ENCODE results near the gene COBL. TPM values are rescaled to one million over a fixed set of nuclear protein-coding genes. Genes with fewer than 3 reads are reported as not detected.

COBL gene
- total and polyA plus RNA-seq, 5 donors from 2014 or later: 0.03 to 0.59 TPM; not detected in 3

DNA sequence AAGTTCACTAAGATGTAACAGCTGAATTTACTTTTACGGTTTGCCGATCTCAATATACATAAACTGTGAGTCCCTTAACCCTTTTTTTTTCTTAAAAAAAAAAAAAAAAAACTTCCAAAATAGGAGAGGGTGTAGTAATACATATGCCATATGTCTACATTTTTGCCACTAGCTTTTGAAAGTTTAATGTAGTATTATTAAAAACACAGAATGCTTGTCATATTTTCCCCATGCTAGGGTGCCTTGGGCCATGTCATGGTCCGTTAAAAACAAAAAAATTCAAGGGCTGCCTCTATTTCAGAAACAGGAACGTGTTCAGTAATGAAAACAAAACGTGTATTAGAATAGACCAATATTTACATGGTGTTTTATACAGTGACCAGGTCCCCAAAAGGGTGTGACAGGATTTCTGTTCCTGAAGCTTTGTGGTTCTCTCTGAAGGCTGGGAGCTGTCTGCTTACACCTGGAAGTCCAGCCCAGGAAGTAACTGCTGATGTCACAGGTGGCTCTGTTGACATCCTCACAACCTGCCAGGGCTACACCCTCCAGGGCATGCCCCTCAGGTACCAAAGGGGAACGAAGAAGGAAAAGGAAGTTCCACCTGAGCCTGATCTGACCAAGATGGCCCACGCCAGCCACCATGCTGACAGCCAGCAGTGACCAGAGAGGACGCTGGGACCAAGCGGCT lies 79.0 kb downstream of the COBL start:
- no peak overlapping the region for H3K4me3 Mint-ChIP-seq
- H3K9me3 ChIP-seq (ENCODE audit: control insufficient read depth in 2 of 2, low read length in 2 of 2): no peaks in the 10 kb centered on the region
- H3K4me1 ChIP-seq (ENCODE audit: control insufficient read depth, insufficient read depth, low read length, poor library complexity, severe bottlenecking): no peaks in the 10 kb centered on the region
- no peak overlapping the region for H3K27ac ChIP-seq (ENCODE audit: insufficient read depth, low read length, poor library complexity, severe bottlenecking)
- no peaks in the 10 kb centered on the region for H3K9me3 Mint-ChIP-seq
- H3K27me3 Mint-ChIP-seq: no peaks in the 10 kb centered on the region
- H3K27me3 ChIP-seq (ENCODE audit: control insufficient read depth, insufficient read depth, low read length): no peaks in the 10 kb centered on the region
- no peak overlapping the region for H3K27ac Mint-ChIP-seq
- no peaks in the 10 kb centered on the region for H3K4me1 Mint-ChIP-seq
- no peaks in the 10 kb centered on the region for H3K36me3 Mint-ChIP-seq
- no peak overlapping the region for H3K4me3 ChIP-seq (ENCODE audit: low read depth, low read length)
- DNase-seq (no peak), ATAC-seq (ENCODE audit: low read depth in 2 of 2) (no peak)
- no peaks in the 10 kb centered on the region for H3K36me3 ChIP-seq (ENCODE audit: control insufficient read depth, insufficient read depth, low read length)

DNA sequence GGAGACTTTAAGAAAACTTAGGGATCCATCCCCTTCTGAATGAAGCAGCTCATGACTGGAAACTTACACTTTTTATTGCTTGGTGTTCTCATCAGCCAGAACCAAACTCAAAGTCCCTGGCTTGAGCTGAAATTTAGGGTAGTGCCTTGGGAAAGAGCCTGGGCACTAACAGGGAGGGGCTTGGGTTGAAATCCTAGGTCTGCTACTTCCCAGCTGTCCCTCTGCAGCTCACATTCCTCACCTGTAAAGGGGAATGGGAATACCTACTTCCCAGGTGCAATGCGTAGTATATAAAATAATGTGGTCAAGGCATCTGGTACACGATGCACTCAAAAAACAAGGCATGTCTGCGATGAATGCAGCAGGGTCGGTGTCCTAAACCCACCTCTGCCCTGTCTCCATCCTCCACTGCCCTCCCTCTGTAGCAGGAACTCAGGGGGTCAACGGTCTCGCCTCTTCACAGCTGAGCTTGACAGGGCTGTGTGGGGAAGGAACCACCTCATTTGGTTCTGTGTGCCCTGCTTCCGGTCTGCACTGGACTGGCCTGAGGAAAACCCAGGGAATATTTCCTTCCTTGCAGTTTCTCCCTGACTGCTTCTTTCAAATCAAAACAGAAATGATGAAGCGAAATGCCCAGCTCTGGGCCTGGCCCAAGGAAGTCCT lies 80.0 kb downstream of the COBL start:
- DNase-seq: no peak
- H3K27me3 ChIP-seq (ENCODE audit: control insufficient read depth, insufficient read depth, low read length): no peaks in the 10 kb centered on the region
- no peaks in the 10 kb centered on the region for H3K9me3 ChIP-seq (ENCODE audit: control insufficient read depth in 2 of 2, low read length in 2 of 2)
- H3K4me1 ChIP-seq (ENCODE audit: control insufficient read depth, insufficient read depth, low read length, poor library complexity, severe bottlenecking): no peaks in the 10 kb centered on the region
- no peaks in the 10 kb centered on the region for H3K36me3 ChIP-seq (ENCODE audit: control insufficient read depth, insufficient read depth, low read length)
- H3K4me3 ChIP-seq (ENCODE audit: low read depth, low read length): no peak overlapping the region
- no peaks in the 10 kb centered on the region for H3K36me3 Mint-ChIP-seq
- no peaks in the 10 kb centered on the region for H3K9me3 Mint-ChIP-seq
- H3K27ac ChIP-seq (ENCODE audit: insufficient read depth, low read length, poor library complexity, severe bottlenecking): no peak overlapping the region
- H3K27me3 Mint-ChIP-seq: no peaks in the 10 kb centered on the region
- ATAC-seq (ENCODE audit: low read depth in 2 of 2): no peak
- H3K27ac Mint-ChIP-seq: no peak overlapping the region
- H3K4me3 Mint-ChIP-seq: no peak overlapping the region
- H3K4me1 Mint-ChIP-seq: no peaks in the 10 kb centered on the region

DNA sequence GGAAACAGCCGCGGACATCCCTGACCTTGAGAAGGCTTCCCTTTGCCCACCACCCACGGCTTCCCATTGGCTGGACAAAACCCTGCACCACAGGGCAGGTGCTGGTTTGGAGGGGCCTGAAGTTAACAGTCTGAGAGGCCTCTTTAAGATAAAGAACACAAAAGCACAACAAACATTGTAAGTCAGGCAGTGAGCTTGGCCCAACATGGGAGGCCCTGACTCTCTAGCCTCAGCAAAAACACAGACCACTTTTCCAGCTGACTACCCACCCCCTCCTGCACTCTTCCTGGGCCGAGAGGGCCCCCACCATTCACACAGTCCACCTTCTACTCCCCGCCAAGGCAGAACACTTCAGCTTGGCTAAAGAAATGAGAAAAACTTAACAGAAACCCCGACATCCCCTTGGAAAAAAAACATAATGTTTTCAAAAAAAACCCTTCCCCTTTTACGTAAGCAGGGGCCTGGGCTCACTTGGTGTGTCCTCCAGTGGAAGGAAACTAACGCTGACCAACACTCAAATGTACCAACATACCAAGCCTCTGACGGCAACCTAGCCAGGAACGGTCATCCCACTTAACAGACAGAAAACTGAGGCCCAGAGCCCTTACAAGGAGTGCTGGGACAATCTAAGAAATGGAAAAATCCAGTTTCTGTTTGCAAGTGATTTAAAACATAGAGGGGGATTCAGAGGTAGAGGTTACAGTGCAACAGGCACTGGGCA lies 80.9 kb downstream of the COBL start:
- Mint-ChIP-seq H3K9me3 (no peaks in the 10 kb centered on the region), H3K27me3 (no peaks in the 10 kb centered on the region), H3K4me3 (no peak overlapping the region), H3K27ac (no peak overlapping the region), H3K4me1 (no peaks in the 10 kb centered on the region), H3K36me3 (no peaks in the 10 kb centered on the region)
- Histone ChIP-seq H3K36me3 (ENCODE audit: control insufficient read depth, insufficient read depth, low read length) (no peaks in the 10 kb centered on the region), H3K27me3 (ENCODE audit: control insufficient read depth, insufficient read depth, low read length) (no peaks in the 10 kb centered on the region), H3K4me3 (ENCODE audit: low read depth, low read length) (no peak overlapping the region), H3K9me3 (ENCODE audit: control insufficient read depth in 2 of 2, low read length in 2 of 2) (no peaks in the 10 kb centered on the region), H3K27ac (ENCODE audit: insufficient read depth, low read length, poor library complexity, severe bottlenecking) (no peak overlapping the region), H3K4me1 (ENCODE audit: control insufficient read depth, insufficient read depth, low read length, poor library complexity, severe bottlenecking) (no peaks in the 10 kb centered on the region)
- DNase-seq: no peak
- no peak for ATAC-seq (ENCODE audit: low read depth in 2 of 2)

DNA sequence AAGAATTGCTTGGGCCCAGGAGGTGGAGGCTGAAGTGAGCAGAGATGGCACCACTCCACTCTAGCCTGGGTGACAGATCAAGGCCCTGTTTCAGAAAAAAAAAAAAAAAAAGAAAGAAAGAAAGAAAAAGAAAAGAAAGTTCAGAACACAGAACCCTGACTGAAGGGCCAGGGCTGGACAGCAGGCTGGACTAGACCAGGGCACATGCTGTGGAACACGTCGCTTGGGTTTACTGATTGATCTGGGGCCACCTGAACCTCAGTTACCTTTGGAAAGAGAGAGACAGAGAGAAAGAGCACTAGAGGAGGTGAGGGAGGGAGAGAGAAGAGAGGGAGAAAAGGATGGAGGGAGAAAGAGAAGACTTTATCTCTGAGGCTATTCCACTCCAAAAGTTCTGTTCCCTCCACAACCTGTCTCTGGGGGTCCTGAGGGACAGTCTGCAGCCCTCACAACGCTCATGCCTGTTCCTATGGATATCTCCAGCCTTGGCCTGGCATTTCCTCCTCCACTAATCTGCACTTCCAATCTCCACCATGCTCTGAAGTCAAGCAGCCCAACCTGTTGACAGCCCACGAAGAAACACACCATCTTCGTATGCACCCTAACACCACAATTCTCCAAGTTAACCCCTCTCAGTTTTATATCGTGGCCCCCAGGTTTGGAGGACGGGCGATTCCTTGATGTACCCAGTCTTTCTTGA lies 81.8 kb downstream of the COBL start:
- Histone ChIP-seq H3K4me1 (ENCODE audit: control insufficient read depth, insufficient read depth, low read length, poor library complexity, severe bottlenecking) (no peaks in the 10 kb centered on the region), H3K4me3 (ENCODE audit: low read depth, low read length) (no peak overlapping the region), H3K36me3 (ENCODE audit: control insufficient read depth, insufficient read depth, low read length) (no peaks in the 10 kb centered on the region), H3K9me3 (ENCODE audit: control insufficient read depth in 2 of 2, low read length in 2 of 2) (no peaks in the 10 kb centered on the region), H3K27me3 (ENCODE audit: control insufficient read depth, insufficient read depth, low read length) (no peaks in the 10 kb centered on the region), H3K27ac (ENCODE audit: insufficient read depth, low read length, poor library complexity, severe bottlenecking) (no peak overlapping the region)
- H3K9me3 Mint-ChIP-seq: no peaks in the 10 kb centered on the region
- H3K4me1 Mint-ChIP-seq: no peaks in the 10 kb centered on the region
- H3K27ac Mint-ChIP-seq: no peak overlapping the region
- no peak for ATAC-seq (ENCODE audit: low read depth in 2 of 2)
- no peaks in the 10 kb centered on the region for H3K27me3 Mint-ChIP-seq
- H3K4me3 Mint-ChIP-seq: no peak overlapping the region
- no peak for DNase-seq
- no peaks in the 10 kb centered on the region for H3K36me3 Mint-ChIP-seq

DNA sequence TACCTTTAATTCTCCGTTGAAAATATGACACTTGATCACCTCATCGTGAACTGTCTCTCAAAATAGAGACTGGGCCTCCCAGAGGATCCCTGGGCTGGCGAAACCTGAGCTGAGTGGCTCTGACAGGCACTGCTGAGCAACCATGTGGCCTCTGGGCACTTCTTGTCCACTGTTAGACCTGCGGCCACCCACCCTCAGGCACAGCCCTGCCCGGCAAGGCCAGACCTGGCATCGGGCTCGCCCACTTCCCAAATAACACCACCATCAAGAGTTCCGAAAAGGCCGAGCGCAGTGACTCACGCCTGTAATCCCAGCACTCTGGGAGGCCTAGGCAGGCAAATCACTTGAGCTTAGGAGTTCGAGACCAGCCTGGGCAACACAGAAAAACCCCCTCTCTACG lies 82.5 kb downstream of the COBL start:
- H3K4me1 Mint-ChIP-seq: no peaks in the 10 kb centered on the region
- ATAC-seq (ENCODE audit: low read depth in 2 of 2) (no peak), DNase-seq (no peak)
- no peaks in the 10 kb centered on the region for H3K9me3 Mint-ChIP-seq
- Histone ChIP-seq H3K4me1 (ENCODE audit: control insufficient read depth, insufficient read depth, low read length, poor library complexity, severe bottlenecking) (no peaks in the 10 kb centered on the region), H3K4me3 (ENCODE audit: low read depth, low read length) (no peak overlapping the region), H3K9me3 (ENCODE audit: control insufficient read depth in 2 of 2, low read length in 2 of 2) (no peaks in the 10 kb centered on the region), H3K27ac (ENCODE audit: insufficient read depth, low read length, poor library complexity, severe bottlenecking) (no peak overlapping the region), H3K36me3 (ENCODE audit: control insufficient read depth, insufficient read depth, low read length) (no peaks in the 10 kb centered on the region), H3K27me3 (ENCODE audit: control insufficient read depth, insufficient read depth, low read length) (no peaks in the 10 kb centered on the region)
- no peak overlapping the region for H3K4me3 Mint-ChIP-seq
- no peaks in the 10 kb centered on the region for H3K36me3 Mint-ChIP-seq
- no peaks in the 10 kb centered on the region for H3K27me3 Mint-ChIP-seq
- no peak overlapping the region for H3K27ac Mint-ChIP-seq

DNA sequence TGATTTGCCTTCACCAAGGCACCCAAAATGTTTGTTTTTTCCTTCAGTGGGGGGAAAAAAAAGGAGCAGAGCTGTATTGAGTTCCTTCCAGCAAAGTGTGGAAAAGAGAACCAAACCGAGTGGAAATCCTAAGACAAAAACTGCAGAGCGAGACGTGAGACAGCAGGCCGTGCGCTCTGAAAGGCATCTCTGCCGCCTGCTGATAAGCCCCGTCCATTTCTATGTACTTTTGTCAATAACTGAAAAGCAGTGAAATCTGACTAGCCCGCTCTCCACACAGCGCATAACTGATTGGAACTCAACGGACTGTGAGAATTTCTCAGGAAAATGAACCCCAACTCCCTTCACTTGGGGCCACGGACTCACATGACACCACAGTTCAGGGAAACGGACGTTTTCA lies 83.2 kb downstream of the COBL start:
- ATAC-seq (ENCODE audit: low read depth in 2 of 2) (no peak), DNase-seq (no peak)
- H3K27ac ChIP-seq (ENCODE audit: insufficient read depth, low read length, poor library complexity, severe bottlenecking): no peak overlapping the region
- H3K27me3 ChIP-seq (ENCODE audit: control insufficient read depth, insufficient read depth, low read length): no peaks in the 10 kb centered on the region
- no peak overlapping the region for H3K27ac Mint-ChIP-seq
- no peak overlapping the region for H3K4me3 Mint-ChIP-seq
- H3K36me3 ChIP-seq (ENCODE audit: control insufficient read depth, insufficient read depth, low read length): no peaks in the 10 kb centered on the region
- no peak overlapping the region for H3K4me3 ChIP-seq (ENCODE audit: low read depth, low read length)
- no peaks in the 10 kb centered on the region for H3K4me1 ChIP-seq (ENCODE audit: control insufficient read depth, insufficient read depth, low read length, poor library complexity, severe bottlenecking)
- H3K9me3 Mint-ChIP-seq: no peaks in the 10 kb centered on the region
- H3K27me3 Mint-ChIP-seq: peaks cover 4% of the 10 kb centered on the region
- no peaks in the 10 kb centered on the region for H3K4me1 Mint-ChIP-seq
- no peaks in the 10 kb centered on the region for H3K36me3 Mint-ChIP-seq
- H3K9me3 ChIP-seq (ENCODE audit: control insufficient read depth in 2 of 2, low read length in 2 of 2): no peaks in the 10 kb centered on the region

DNA sequence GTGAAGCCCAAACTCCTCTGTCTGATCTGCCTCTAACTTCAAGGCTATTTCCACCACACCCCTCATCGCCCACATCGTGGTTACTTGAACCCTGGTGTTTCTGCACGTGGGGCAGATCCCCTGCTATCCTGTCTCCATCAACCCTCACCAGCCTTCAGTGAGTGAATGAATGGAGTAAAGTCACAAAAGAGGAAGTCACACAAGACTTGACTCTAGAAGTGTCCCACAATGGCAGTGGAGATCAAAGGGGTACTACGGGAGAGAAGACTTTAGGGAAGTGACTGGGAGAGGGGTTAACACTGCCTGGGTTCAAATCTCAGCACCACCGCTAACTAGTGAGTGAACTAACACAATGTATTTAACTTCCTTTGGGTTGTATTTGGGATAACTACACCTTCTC lies 85.9 kb downstream of the COBL start:
- H3K4me3 ChIP-seq (ENCODE audit: low read depth, low read length): no peak overlapping the region
- H3K9me3 ChIP-seq (ENCODE audit: control insufficient read depth in 2 of 2, low read length in 2 of 2): no peaks in the 10 kb centered on the region
- H3K27ac ChIP-seq (ENCODE audit: insufficient read depth, low read length, poor library complexity, severe bottlenecking): no peak overlapping the region
- H3K4me1 ChIP-seq (ENCODE audit: control insufficient read depth, insufficient read depth, low read length, poor library complexity, severe bottlenecking): no peaks in the 10 kb centered on the region
- H3K4me3 Mint-ChIP-seq: no peak overlapping the region
- DNase-seq (no peak), ATAC-seq (ENCODE audit: low read depth in 2 of 2) (no peak)
- H3K27me3 ChIP-seq (ENCODE audit: control insufficient read depth, insufficient read depth, low read length): no peaks in the 10 kb centered on the region
- H3K36me3 ChIP-seq (ENCODE audit: control insufficient read depth, insufficient read depth, low read length): no peaks in the 10 kb centered on the region
- H3K27me3 Mint-ChIP-seq: peaks cover 7% of the 10 kb centered on the region
- no peak overlapping the region for H3K27ac Mint-ChIP-seq
- no peaks in the 10 kb centered on the region for H3K4me1 Mint-ChIP-seq
- H3K36me3 Mint-ChIP-seq: no peaks in the 10 kb centered on the region
- H3K9me3 Mint-ChIP-seq: no peaks in the 10 kb centered on the region
